ENCODE measurements around the gene CPSF6.

Gene CPSF6

DNA sequence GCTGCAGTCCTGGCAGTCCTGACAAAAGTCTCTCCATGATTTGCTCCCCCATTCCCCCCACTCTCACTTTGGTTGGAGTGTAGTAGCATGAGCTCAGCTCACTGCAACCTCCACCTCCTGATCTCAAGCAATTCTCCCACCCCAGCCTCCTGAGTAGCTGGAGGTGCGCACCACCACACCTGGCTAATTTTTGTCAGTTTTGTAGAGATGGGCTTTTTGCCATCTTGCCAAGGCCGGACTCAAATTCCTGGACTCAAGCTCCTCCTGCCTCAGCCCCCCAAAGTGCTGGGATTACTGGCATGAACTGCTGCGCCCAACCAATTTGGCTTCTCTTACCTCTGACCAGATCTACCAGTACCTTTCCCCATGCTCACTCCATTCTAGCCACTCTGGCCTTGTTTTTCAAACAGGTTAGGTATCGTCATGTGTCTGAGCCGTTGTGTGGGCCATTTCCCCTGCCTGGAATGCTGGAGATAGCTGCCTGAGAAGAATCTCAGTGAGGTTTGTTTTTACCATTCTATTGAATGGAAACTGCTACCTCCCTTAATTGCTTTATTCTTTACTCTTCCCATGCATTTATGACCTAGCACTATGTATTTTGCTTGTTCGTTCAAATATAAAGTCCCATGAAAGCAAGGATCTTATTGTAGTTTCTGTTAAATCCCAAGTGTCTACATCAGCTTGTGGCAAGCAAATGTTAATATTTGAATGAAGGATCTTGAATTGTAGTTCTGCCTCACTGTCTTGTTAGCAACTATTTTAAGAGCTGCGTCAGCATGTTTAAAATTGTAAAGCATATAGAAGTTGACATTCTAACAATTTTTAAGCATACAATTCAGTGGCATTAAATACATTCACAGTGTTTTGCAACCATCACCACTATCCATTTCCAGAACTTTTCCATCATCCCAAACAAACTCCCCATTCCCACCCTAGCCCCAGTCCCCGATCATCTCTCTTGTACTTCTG, 39.7 kb downstream of the CPSF6 start:
- Histone ChIP-seq H3K9ac (ENCODE audit: low read length) (no peak overlapping the region), H3K9me3 (ENCODE audit: insufficient read depth, low read length) (no peaks in the 10 kb centered on the region), H3K4me3 (ENCODE audit: low read length) (no peak overlapping the region), H3K36me3 (replicated peaks; ENCODE audit: low read depth, low read length) (peaks cover 5% of the 10 kb centered on the region), H3K4me1 (ENCODE audit: low read length) (no peaks in the 10 kb centered on the region), H3K27me3 (ENCODE audit: low read depth, low read length) (no peaks in the 10 kb centered on the region), H4K20me1 (ENCODE audit: insufficient read depth, low read length) (no peaks in the 10 kb centered on the region), H3K4me2 (ENCODE audit: low read length) (no peak overlapping the region), H3K27ac (ENCODE audit: low read length) (no peak overlapping the region), H3K79me2 (ENCODE audit: low read length) (no peaks in the 10 kb centered on the region), H2AFZ (ENCODE audit: low read depth, low read length) (no peak overlapping the region)
- TF ChIP-seq, protein P1, sequence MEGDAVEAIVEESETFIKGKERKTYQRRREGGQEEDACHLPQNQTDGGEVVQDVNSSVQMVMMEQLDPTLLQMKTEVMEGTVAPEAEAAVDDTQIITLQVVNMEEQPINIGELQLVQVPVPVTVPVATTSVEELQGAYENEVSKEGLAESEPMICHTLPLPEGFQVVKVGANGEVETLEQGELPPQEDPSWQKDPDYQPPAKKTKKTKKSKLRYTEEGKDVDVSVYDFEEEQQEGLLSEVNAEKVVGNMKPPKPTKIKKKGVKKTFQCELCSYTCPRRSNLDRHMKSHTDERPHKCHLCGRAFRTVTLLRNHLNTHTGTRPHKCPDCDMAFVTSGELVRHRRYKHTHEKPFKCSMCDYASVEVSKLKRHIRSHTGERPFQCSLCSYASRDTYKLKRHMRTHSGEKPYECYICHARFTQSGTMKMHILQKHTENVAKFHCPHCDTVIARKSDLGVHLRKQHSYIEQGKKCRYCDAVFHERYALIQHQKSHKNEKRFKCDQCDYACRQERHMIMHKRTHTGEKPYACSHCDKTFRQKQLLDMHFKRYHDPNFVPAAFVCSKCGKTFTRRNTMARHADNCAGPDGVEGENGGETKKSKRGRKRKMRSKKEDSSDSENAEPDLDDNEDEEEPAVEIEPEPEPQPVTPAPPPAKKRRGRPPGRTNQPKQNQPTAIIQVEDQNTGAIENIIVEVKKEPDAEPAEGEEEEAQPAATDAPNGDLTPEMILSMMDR (IDR thresholded peaks at IDR 0.05; ENCODE audit: low read depth, low read length): no peak
- no peak for TF ChIP-seq EZH2phosphoT487 (IDR thresholded peaks at IDR 0.05; ENCODE audit: low read depth)

- H3K9ac ChIP-seq (ENCODE audit: low read length): no peak overlapping the region
These were observed 44.8 kb downstream of the CPSF6 start for GRCh38 chr12:69284131-69284530.

DNA sequence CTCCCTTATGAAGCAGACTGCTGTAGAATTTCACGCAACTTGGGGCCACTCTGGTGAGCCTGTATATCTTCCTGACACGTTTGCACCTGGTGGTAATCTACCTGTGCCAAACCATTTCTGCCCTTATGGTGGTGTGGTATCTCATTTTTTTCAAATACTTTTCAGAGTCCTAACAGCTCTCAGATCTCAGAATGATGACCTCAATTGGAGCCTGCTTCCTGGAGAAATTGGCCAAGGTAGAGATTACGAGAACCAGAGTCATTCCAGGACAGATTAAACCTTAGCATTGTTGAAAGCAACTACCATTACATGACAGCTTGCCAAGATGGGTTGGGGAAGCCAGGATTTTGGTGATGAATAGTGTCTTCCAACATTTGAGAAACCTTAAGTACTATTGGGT, 48.2 kb downstream of the CPSF6 start:
- no peaks in the 10 kb centered on the region for H3K9me3 ChIP-seq (ENCODE audit: insufficient read depth, low read length)
- no peaks in the 10 kb centered on the region for H3K27me3 ChIP-seq (ENCODE audit: low read depth, low read length)
- H3K9ac ChIP-seq (ENCODE audit: low read length): no peak overlapping the region
- no peaks in the 10 kb centered on the region for H4K20me1 ChIP-seq (ENCODE audit: insufficient read depth, low read length)
- H3K27ac ChIP-seq (ENCODE audit: low read length): no peak overlapping the region
- TF ChIP-seq, protein P1 (IDR thresholded peaks at IDR 0.05; ENCODE audit: low read depth, low read length): no peak
- no peak for TF ChIP-seq EZH2phosphoT487 (IDR thresholded peaks at IDR 0.05; ENCODE audit: low read depth)
- peaks cover 4% of the 10 kb centered on the region for H3K4me1 ChIP-seq (ENCODE audit: low read length)
- no peaks in the 10 kb centered on the region for H3K79me2 ChIP-seq (ENCODE audit: low read length)
- no peak overlapping the region for H2AFZ ChIP-seq (ENCODE audit: low read depth, low read length)
- no peak overlapping the region for H3K4me3 ChIP-seq (ENCODE audit: low read length)
- H3K36me3 ChIP-seq (replicated peaks; ENCODE audit: low read depth, low read length): no peaks in the 10 kb centered on the region
- no peak overlapping the region for H3K4me2 ChIP-seq (ENCODE audit: low read length)

More at GRCh38 chr12:69284131-69284530, 44.8 kb downstream of the CPSF6 start:
- no peak overlapping the region for H3K4me3 ChIP-seq (ENCODE audit: low read length)
- no peaks in the 10 kb centered on the region for H3K4me1 ChIP-seq (ENCODE audit: low read length)
- TF ChIP-seq, protein P1 (IDR thresholded peaks at IDR 0.05; ENCODE audit: low read depth, low read length): no peak
- TF ChIP-seq EZH2phosphoT487 (IDR thresholded peaks at IDR 0.05; ENCODE audit: low read depth): no peak
- no peak overlapping the region for H3K27ac ChIP-seq (ENCODE audit: low read length)
- H3K4me2 ChIP-seq (ENCODE audit: low read length): no peak overlapping the region
- no peaks in the 10 kb centered on the region for H3K36me3 ChIP-seq (replicated peaks; ENCODE audit: low read depth, low read length)
- no peaks in the 10 kb centered on the region for H3K27me3 ChIP-seq (ENCODE audit: low read depth, low read length)
- no peaks in the 10 kb centered on the region for H3K9me3 ChIP-seq (ENCODE audit: insufficient read depth, low read length)
- no peak overlapping the region for H2AFZ ChIP-seq (ENCODE audit: low read depth, low read length)
- H4K20me1 ChIP-seq (ENCODE audit: insufficient read depth, low read length): no peaks in the 10 kb centered on the region
- no peaks in the 10 kb centered on the region for H3K79me2 ChIP-seq (ENCODE audit: low read length)

GRCh38 chr12:69290545-69291277, 51.3 kb downstream of the CPSF6 start:
- peak overlapping the region; percentile 81 for H3K4me2 ChIP-seq (ENCODE audit: low read length)
- TF ChIP-seq EZH2phosphoT487 (IDR thresholded peaks at IDR 0.05; ENCODE audit: low read depth): no peak
- TF ChIP-seq, protein P1 (IDR thresholded peaks at IDR 0.05; ENCODE audit: low read depth, low read length): peak; percentile 98

More at GRCh38 chr12:69290545-69291277, 51.3 kb downstream of the CPSF6 start:
- H3K79me2 ChIP-seq (ENCODE audit: low read length): no peaks in the 10 kb centered on the region
- no peaks in the 10 kb centered on the region for H3K9me3 ChIP-seq (ENCODE audit: insufficient read depth, low read length)
- H3K36me3 ChIP-seq (replicated peaks; ENCODE audit: low read depth, low read length): no peaks in the 10 kb centered on the region
- H3K9ac ChIP-seq (ENCODE audit: low read length): peak overlapping the region; percentile 22; the same call in 1 of the 2 replicates
- H3K27me3 ChIP-seq (ENCODE audit: low read depth, low read length): no peaks in the 10 kb centered on the region
- H3K4me3 ChIP-seq (ENCODE audit: low read length): peak overlapping the region; percentile 55
- no peak overlapping the region for H3K27ac ChIP-seq (ENCODE audit: low read length)
- peak overlapping the region; percentile 53; the same call in 1 of the 2 replicates for H2AFZ ChIP-seq (ENCODE audit: low read depth, low read length)
- no peaks in the 10 kb centered on the region for H4K20me1 ChIP-seq (ENCODE audit: insufficient read depth, low read length)
- peaks cover 4% of the 10 kb centered on the region for H3K4me1 ChIP-seq (ENCODE audit: low read length)
